K562 (cell line): ENCODE results near the gene TMEM139. TPM values are rescaled to one million over a fixed set of nuclear protein-coding genes. Genes with fewer than 3 reads are reported as not detected.

Source experiments
- ATAC-seq: fragments of 200-7000 bp; cut with Tn5 transposase; 3 replicates; pipeline ENCODE4 v1.9.1; 2020; ENCODE audit warnings: moderate library complexity
- BruUV-seq: library from RNA; stranded (reverse); fragments of 400-500 nt; replicated peaks from 2 replicates; lab custom pipeline; 2021; lab: Mats Ljungman, UMichigan
- CTCF ChIA-PET: fragments of 300-600 bp; formaldehyde crosslinking; extraction: SDS; loops from one replicate; lab custom pipeline; 2021; ENCODE audit warnings: low intra/inter-chr PET ratio; lab: Yijun Ruan, JAX
- POLR2A ChIA-PET: fragments of 300-600, 350-650 bp; sonication (Branson Sonifier 250); formaldehyde crosslinking; extraction: SDS; loops from one replicate; lab custom pipeline; 2021; ENCODE audit warnings: antibody characterized with exemption, inconsistent platforms; lab: Yijun Ruan, JAX
- DNase-seq, 4 experiments: peaks; one replicate each; pipeline versions ENCODE4 v3.0.0 to v3.0.0-alpha.2; 2011 to 2018; ENCODE audit warnings: low spot score in 3 of 4, mixed read lengths in 3 of 4; ENCODE audit errors: extremely low read depth in 1 of 4
- FAIRE-seq: peaks from 2 replicates; lab custom pipeline; 2011; peaks lifted over from hg19 to GRCh38; lab: Jason Lieb, UNC
- H2AFZ ChIP-seq: 2 replicates; pipeline ENCODE4 v1.6.0; 2011; ENCODE audit warnings: low read depth, low read length, control low read depth, inconsistent platforms
- H3K27ac ChIP-seq: fragments of 200-600 bp; 3 replicates; pipeline ENCODE4 v1.8.0; 2011; ENCODE audit warnings: low read depth, mild to moderate bottlenecking, control low read depth, inconsistent platforms, low read length, moderate library complexity, mixed read lengths; ENCODE audit errors: extremely low read depth
- H3K27me3 ChIP-seq, 2 experiments: fragments of 300-600 bp in 1 of 2; 2 replicates in 1 of 2; 3 replicates in 1 of 2; pipeline versions ENCODE4 v1.6.0 to v1.8.0; 2011; ENCODE audit warnings: inconsistent platforms in 2 of 2, low read length in 2 of 2, mild to moderate bottlenecking in 1 of 2, mixed read lengths in 1 of 2, moderate library complexity in 1 of 2; ENCODE audit not compliant: control insufficient read depth in 2 of 2, insufficient read depth in 2 of 2
- H3K36me3 ChIP-seq: fragments of 300-600 bp; 3 replicates; pipeline ENCODE4 v1.8.0; 2011; ENCODE audit warnings: mild to moderate bottlenecking, low read length, inconsistent platforms; ENCODE audit not compliant: control insufficient read depth, insufficient read depth
- H3K4me1 ChIP-seq, 2 experiments: fragments of 200-600 bp in 1 of 2; replicated peaks in 1 of 2; 2 replicates in 1 of 2; 3 replicates in 1 of 2; pipeline versions ENCODE4 v1.5.1 to v1.8.0; 2011; ENCODE audit warnings: inconsistent platforms in 2 of 2, low read length in 2 of 2, mild to moderate bottlenecking in 1 of 2, mixed read lengths in 1 of 2, moderate library complexity in 1 of 2; ENCODE audit not compliant: control insufficient read depth in 2 of 2, insufficient read depth in 2 of 2
- H3K4me2 ChIP-seq: 2 replicates; pipeline ENCODE4 v1.6.1; 2011; ENCODE audit warnings: low read length, control low read depth, inconsistent platforms, mixed read lengths; ENCODE audit not compliant: insufficient read depth
- H3K4me3 ChIP-seq: fragments of 200-600 bp; sonication (generic), shearing (Covaris generic); 2 replicates; pipeline ENCODE4 v1.5.1; 2016; ENCODE audit warnings: control low read depth, inconsistent platforms
- H3K79me2 ChIP-seq: fragments of 200-600 bp; 3 replicates; pipeline ENCODE4 v1.8.0; 2011; ENCODE audit warnings: low read length, inconsistent platforms; ENCODE audit not compliant: control insufficient read depth, insufficient read depth
- H3K9ac ChIP-seq, 2 experiments: 2 replicates each; pipeline versions ENCODE4 v1.6.0 to v1.6.1; 2011; ENCODE audit warnings: low read depth in 2 of 2, low read length in 2 of 2, control low read depth in 1 of 2, inconsistent platforms in 1 of 2, mild to moderate bottlenecking in 1 of 2, mixed read lengths in 1 of 2; ENCODE audit not compliant: insufficient read depth in 1 of 2
- H3K9me1 ChIP-seq: one replicate; pipeline ENCODE4 v1.6.0; 2011; ENCODE audit warnings: inconsistent platforms, mild to moderate bottlenecking, low read length, moderate library complexity; ENCODE audit not compliant: control insufficient read depth, insufficient read depth
- H3K9me3 ChIP-seq: replicated peaks from 2 replicates; pipeline ENCODE4 v1.5.1; 2011; ENCODE audit warnings: low read depth, low read length, inconsistent platforms; ENCODE audit not compliant: control insufficient read depth, insufficient read depth
- H4K20me1 ChIP-seq: replicated peaks from 2 replicates; pipeline ENCODE4 v1.6.1; 2011; ENCODE audit warnings: low read length, inconsistent platforms, mixed read lengths; ENCODE audit not compliant: control insufficient read depth, insufficient read depth
- ATF6 ChIP-seq: sonication (generic); formaldehyde crosslinking; IDR thresholded peaks from 2 replicates; pipeline ENCODE4 v1.4.0; 2020; ENCODE audit warnings: mild to moderate bottlenecking, missing genetic modification reagents
- CBX5 ChIP-seq: IDR thresholded peaks from 2 replicates; pipeline ENCODE4 v1.6.1; 2014; ENCODE audit warnings: low read depth, borderline replicate concordance
- L3MBTL2 ChIP-seq: fragments of 450-650 bp; IDR thresholded peaks from 2 replicates; pipeline ENCODE4 v1.6.1; 2016; ENCODE audit warnings: mild to moderate bottlenecking, moderate library complexity
- NFRKB ChIP-seq: fragments of 450-650 bp; IDR thresholded peaks from 2 replicates; pipeline ENCODE4 v1.6.1; 2016; ENCODE audit warnings: low read depth
- NFYB ChIP-seq: IDR thresholded peaks from 2 replicates; pipeline ENCODE4 v1.6.1; 2011; ENCODE audit warnings: mild to moderate bottlenecking, moderate library complexity; ENCODE audit not compliant: insufficient read length; ENCODE audit errors: extremely low read depth
- SRSF7 ChIP-seq: fragments of 200-400 bp; formaldehyde crosslinking; optimal IDR thresholded peaks from 2 replicates; pipeline ENCODE3; 2017; ENCODE audit warnings: mild to moderate bottlenecking, low read depth, low read length
- ZBTB49 ChIP-seq: sonication (generic); formaldehyde crosslinking; IDR thresholded peaks from 2 replicates; pipeline ENCODE4 v1.8.0; 2022; ENCODE audit warnings: missing genetic modification reagents, mild to moderate bottlenecking, borderline replicate concordance
- ZNF507 ChIP-seq: conservative IDR thresholded peaks from 2 replicates; pipeline ENCODE4 v1.6.1; 2017; ENCODE audit warnings: missing genetic modification characterization, missing compliant biosample characterization
- WGBS: fragments of 100-300 bp; shearing (Covaris generic); methylation state at CpG from one replicate; pipeline ENCODE4 v1.1.6; 2016; ENCODE audit warnings: low coverage, mixed read lengths; ENCODE audit not compliant: insufficient coverage; ENCODE audit errors: missing lambda C conversion rate; 5-methylcytosine and 5-hydroxymethylcytosine counted together
- in situ Hi-C: fragments of 300-500 bp; cut with MboI; formaldehyde crosslinking; loops from 4 replicates; pipeline ENCODE4 v1.15.0; 2018; ENCODE audit warnings: inconsistent platforms, mixed read lengths
- intact Hi-C: fragments of 100-400 bp; cut with micrococcal nuclease; formaldehyde crosslinking; loops from 2 replicates; pipeline ENCODE4 v1.14.2; 2022
- polyA plus RNA-seq, 8 experiments: library from polyadenylated mRNA; depleted of rRNA in 4 of 8; stranded (reverse) in 5 of 8; unstranded in 3 of 8; fragments of >200 nt; fragmentation: Nextera tagmentation in 2 of 8; fragmentation: Illumina TruSeq in 1 of 8; extraction: Ambion mirVana in 2 of 8; extraction: Trizol in 1 of 8; gene quantifications; 2 replicates each; pipeline versions ENCODE4 v1.2.1 to v1.2.3, GENCODE V29; 2011 to 2014; ENCODE audit warnings: inconsistent platforms in 1 of 8, missing spikeins in 1 of 8
- total RNA-seq, 7 experiments: library from RNA; depleted of rRNA in 6 of 7; stranded (reverse); fragments of >200 nt in 6 of 7; fragmentation: Illumina TruSeq in 2 of 7; extraction: Trizol in 2 of 7; gene quantifications; 2 replicates each; pipeline versions ENCODE4 v1.2.1 to v1.2.3, GENCODE V29; 2011 to 2021; ENCODE audit warnings: low replicate concordance in 1 of 7
- TF ChIP-seq, protein P1 (sequence below): fragments of 450-650 bp; IDR thresholded peaks from 2 replicates; pipeline ENCODE4 v1.6.1; 2016; ENCODE audit warnings: low read depth, mild to moderate bottlenecking, moderate library complexity
- TF ChIP-seq, protein P2 (sequence below): sonication (generic); formaldehyde crosslinking; IDR thresholded peaks from 2 replicates; pipeline ENCODE4 v1.8.0; 2023; ENCODE audit warnings: missing genetic modification reagents, mild to moderate bottlenecking, borderline replicate concordance

The TMEM139 gene
- total and polyA plus RNA-seq, 9 of the 15 experiments (the other 6 are each of a cell fraction or from before 2014, with no cell fraction given): 0.27 to 1.8 (median 0.79) TPM

- Histone ChIP-seq H3K4me1 (no peaks in the 10 kb centered on the region), H3K27ac (no peak overlapping the region), H3K36me3 (no peaks in the 10 kb centered on the region), H3K9ac (no peak overlapping the region), H3K79me2 (no peaks in the 10 kb centered on the region), H4K20me1 (no peaks in the 10 kb centered on the region), H3K27me3 (no peaks in the 10 kb centered on the region; a peak in 1 of 5 replicates), H3K4me3 (no peak overlapping the region), H3K9me3 (peaks cover 12% of the 10 kb centered on the region; the same call in 1 of the 2 replicates), H2AFZ (no peak overlapping the region), H3K4me2 (no peak overlapping the region), H3K9me1 (no peaks in the 10 kb centered on the region)
- ChIA-PET POLR2A (interaction anchor here (1.4 kb wide), 1 partner anchor 8 kb away, joined by 9 read pairs; no protein-coding TSS in a partner anchor), CTCF (no interaction called here)
- FAIRE-seq: no peak
- BruUV-seq: no TSS peak
- in situ Hi-C loops: loop anchor here (10.0 kb wide), 1 partner anchor 56 kb away; no protein-coding TSS in a partner anchor
- no peak for DNase-seq
- peak; percentile 20; the same call in 1 of the 3 replicates for ATAC-seq
- 46% methylated on average over 2 of the region's 2 CpGs for WGBS
- intact Hi-C loops: no loop called here
- no peak for TF ChIP-seq NFYB
- no peak for TF ChIP-seq ZNF507 (tag)
- TF ChIP-seq ATF6 (CRISPR knock-in tag): no peak
- no peak for TF ChIP-seq ZBTB49 (CRISPR knock-in tag)
- TF ChIP-seq SRSF7: no peak
- no peak for TF ChIP-seq CBX5
- TF ChIP-seq, protein P1, sequence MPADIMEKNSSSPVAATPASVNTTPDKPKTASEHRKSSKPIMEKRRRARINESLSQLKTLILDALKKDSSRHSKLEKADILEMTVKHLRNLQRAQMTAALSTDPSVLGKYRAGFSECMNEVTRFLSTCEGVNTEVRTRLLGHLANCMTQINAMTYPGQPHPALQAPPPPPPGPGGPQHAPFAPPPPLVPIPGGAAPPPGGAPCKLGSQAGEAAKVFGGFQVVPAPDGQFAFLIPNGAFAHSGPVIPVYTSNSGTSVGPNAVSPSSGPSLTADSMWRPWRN: no peak
- TF ChIP-seq L3MBTL2: no peak
- TF ChIP-seq, protein P2, sequence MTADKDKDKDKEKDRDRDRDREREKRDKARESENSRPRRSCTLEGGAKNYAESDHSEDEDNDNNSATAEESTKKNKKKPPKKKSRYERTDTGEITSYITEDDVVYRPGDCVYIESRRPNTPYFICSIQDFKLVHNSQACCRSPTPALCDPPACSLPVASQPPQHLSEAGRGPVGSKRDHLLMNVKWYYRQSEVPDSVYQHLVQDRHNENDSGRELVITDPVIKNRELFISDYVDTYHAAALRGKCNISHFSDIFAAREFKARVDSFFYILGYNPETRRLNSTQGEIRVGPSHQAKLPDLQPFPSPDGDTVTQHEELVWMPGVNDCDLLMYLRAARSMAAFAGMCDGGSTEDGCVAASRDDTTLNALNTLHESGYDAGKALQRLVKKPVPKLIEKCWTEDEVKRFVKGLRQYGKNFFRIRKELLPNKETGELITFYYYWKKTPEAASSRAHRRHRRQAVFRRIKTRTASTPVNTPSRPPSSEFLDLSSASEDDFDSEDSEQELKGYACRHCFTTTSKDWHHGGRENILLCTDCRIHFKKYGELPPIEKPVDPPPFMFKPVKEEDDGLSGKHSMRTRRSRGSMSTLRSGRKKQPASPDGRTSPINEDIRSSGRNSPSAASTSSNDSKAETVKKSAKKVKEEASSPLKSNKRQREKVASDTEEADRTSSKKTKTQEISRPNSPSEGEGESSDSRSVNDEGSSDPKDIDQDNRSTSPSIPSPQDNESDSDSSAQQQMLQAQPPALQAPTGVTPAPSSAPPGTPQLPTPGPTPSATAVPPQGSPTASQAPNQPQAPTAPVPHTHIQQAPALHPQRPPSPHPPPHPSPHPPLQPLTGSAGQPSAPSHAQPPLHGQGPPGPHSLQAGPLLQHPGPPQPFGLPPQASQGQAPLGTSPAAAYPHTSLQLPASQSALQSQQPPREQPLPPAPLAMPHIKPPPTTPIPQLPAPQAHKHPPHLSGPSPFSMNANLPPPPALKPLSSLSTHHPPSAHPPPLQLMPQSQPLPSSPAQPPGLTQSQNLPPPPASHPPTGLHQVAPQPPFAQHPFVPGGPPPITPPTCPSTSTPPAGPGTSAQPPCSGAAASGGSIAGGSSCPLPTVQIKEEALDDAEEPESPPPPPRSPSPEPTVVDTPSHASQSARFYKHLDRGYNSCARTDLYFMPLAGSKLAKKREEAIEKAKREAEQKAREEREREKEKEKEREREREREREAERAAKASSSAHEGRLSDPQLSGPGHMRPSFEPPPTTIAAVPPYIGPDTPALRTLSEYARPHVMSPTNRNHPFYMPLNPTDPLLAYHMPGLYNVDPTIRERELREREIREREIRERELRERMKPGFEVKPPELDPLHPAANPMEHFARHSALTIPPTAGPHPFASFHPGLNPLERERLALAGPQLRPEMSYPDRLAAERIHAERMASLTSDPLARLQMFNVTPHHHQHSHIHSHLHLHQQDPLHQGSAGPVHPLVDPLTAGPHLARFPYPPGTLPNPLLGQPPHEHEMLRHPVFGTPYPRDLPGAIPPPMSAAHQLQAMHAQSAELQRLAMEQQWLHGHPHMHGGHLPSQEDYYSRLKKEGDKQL (CRISPR knock-in tag): no peak
- no peak for TF ChIP-seq NFRKB
These were observed 35.9 kb upstream of the TMEM139 start for GRCh38 chr7:143248761-143249354.
